ENCODE results near the gene ERCC6.

ERCC6 gene

DNA sequence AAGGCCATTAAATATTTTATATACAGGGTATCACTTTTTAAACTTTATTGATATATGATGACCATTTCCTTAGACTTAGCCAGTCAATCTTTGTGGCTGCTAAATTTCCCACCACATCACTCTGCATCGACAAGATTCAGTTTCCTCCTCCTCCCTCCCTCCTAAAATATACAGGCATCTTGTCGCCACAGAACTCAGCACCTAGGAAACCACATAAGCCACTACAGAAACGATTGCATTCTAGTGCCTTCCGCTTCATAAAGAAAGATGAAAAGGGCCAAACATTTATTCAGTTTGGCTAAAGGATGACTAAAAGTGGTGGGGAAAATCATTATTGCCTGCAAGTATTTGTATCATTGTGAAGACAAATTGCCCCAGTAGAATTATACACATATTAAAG is 30.7 kb downstream of the ERCC6 start:
- H3K4me3 ChIP-seq (replicated peaks; ENCODE audit: low read depth, low read length): no peak overlapping the region
- TF ChIP-seq, protein P1, sequence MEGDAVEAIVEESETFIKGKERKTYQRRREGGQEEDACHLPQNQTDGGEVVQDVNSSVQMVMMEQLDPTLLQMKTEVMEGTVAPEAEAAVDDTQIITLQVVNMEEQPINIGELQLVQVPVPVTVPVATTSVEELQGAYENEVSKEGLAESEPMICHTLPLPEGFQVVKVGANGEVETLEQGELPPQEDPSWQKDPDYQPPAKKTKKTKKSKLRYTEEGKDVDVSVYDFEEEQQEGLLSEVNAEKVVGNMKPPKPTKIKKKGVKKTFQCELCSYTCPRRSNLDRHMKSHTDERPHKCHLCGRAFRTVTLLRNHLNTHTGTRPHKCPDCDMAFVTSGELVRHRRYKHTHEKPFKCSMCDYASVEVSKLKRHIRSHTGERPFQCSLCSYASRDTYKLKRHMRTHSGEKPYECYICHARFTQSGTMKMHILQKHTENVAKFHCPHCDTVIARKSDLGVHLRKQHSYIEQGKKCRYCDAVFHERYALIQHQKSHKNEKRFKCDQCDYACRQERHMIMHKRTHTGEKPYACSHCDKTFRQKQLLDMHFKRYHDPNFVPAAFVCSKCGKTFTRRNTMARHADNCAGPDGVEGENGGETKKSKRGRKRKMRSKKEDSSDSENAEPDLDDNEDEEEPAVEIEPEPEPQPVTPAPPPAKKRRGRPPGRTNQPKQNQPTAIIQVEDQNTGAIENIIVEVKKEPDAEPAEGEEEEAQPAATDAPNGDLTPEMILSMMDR (IDR thresholded peaks at IDR 0.05; ENCODE audit: low read length, missing control alignments): no peak
- no peak for DNase-seq (ENCODE audit: low read depth)

- no peak overlapping the region for H3K4me3 ChIP-seq (replicated peaks; ENCODE audit: low read depth, low read length)
- no peak for DNase-seq (ENCODE audit: low read depth)
Observed at GRCh38 chr10:49505589-49505988, 33.3 kb downstream of the ERCC6 start.

DNA sequence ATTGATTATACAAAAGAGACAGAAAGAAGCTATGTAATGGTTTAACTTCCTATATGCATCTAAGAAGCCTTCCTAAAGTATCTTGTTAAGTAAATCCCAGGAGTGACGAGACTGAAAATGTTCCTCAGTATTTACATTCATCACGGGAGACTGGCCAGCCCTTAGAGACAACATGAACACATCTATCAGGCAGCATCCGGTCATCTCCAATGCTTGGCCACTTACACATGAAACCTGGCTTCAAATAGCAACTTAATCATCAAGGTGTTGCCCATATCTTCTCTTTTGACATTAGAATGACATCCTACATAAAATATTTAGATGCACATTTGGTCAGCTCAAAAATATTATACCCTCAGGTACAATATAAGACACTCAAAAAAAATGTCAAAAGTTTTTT is 33.8 kb downstream of the ERCC6 start:
- no peak for DNase-seq (ENCODE audit: low read depth)
- TF ChIP-seq, protein P1 (IDR thresholded peaks at IDR 0.05; ENCODE audit: low read length, missing control alignments): no peak
- no peak overlapping the region for H3K4me3 ChIP-seq (replicated peaks; ENCODE audit: low read depth, low read length)

More at GRCh38 chr10:49505589-49505988, 33.3 kb downstream of the ERCC6 start:
- TF ChIP-seq, protein P1 (IDR thresholded peaks at IDR 0.05; ENCODE audit: low read length, missing control alignments): no peak

DNA sequence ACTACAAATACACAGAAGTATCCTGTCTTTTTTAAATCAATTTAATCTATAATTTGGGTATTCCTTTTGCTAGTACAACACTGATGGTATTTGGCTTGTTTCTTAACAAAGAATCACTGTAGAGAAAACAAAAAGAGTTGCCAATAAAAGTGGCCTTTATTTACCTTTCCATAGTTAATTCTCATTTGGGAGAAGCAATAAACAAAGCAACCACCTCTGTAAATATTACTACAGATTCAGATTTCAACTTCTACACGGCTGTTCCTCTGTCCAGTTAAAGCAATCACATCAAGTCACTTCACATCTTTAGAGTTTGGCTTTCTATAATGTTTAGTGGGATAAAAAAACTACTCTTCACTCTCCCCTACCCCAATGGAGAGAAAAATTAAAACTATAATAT is 34.4 kb downstream of the ERCC6 start:
- TF ChIP-seq, protein P1 (IDR thresholded peaks at IDR 0.05; ENCODE audit: low read length, missing control alignments): no peak
- DNase-seq (ENCODE audit: low read depth): no peak
- no peak overlapping the region for H3K4me3 ChIP-seq (replicated peaks; ENCODE audit: low read depth, low read length)

DNA sequence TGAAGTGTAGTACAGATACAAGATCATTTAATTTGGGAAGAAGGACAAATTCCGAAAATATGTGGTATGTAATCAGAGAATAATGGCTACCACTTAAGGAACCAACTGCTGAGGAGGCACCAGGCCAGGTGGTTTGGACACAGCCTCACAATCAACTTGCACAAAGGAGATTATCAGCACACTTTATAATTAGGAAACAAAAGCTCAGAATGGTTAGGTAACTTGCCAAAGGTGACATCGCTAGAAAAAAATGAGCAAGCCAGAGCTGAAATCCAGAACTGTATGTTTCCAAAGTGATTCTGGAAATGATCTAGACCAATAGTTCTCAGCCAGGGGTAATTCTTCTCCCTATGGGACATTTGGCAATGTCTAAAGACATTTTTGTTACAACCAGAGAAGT is 36.6 kb downstream of the ERCC6 start:
- TF ChIP-seq, protein P1 (IDR thresholded peaks at IDR 0.05; ENCODE audit: low read length, missing control alignments): no peak
- peak; percentile 66 for DNase-seq (ENCODE audit: low read depth)
- no peak overlapping the region for H3K4me3 ChIP-seq (replicated peaks; ENCODE audit: low read depth, low read length)

- TF ChIP-seq, protein P1 (IDR thresholded peaks at IDR 0.05; ENCODE audit: low read length, missing control alignments): no peak
- H3K4me3 ChIP-seq (replicated peaks; ENCODE audit: low read depth, low read length): no peak overlapping the region
- no peak for DNase-seq (ENCODE audit: low read depth)
Observed at GRCh38 chr10:49500412-49500811, 38.5 kb downstream of the ERCC6 start.

GRCh38 chr10:49499305-49499851 is 39.5 kb downstream of the ERCC6 start:
- H3K4me3 ChIP-seq (replicated peaks; ENCODE audit: low read depth, low read length): no peak overlapping the region
- DNase-seq (ENCODE audit: low read depth): no peak
- TF ChIP-seq, protein P1 (IDR thresholded peaks at IDR 0.05; ENCODE audit: low read length, missing control alignments): no peak
